Central memory CD4-positive, alpha-beta T cell (primary cell): Measurements from ENCODE around the gene JTB.

Experiments used
- DNase-seq: peaks from one replicate; pipeline ENCODE4 v3.0.0; 2022

Gene JTB

GRCh38 chr1:153953859-153954365, 23.6 kb downstream of the JTB start:
- no peak for DNase-seq

- no peak for DNase-seq
Observed at GRCh38 chr1:153951801-153952200, 25.7 kb downstream of the JTB start.

- no peak for DNase-seq
Observed at GRCh38 chr1:153951183-153951582, 26.3 kb downstream of the JTB start.

GRCh38 chr1:153946622-153947241, 30.7 kb downstream of the JTB start, which contains the start of gene DENND4B:
TSS of gene DENND4B (minus strand) at chr1:153946718. CDS start at chr1:153944374, 2,344 bp downstream.
- DNase-seq: peak; percentile 68

- peak; percentile 82 for DNase-seq
Observed at GRCh38 chr1:153945795-153946621, 31.5 kb downstream of the JTB start.

- DNase-seq: peak; percentile 87
Observed at GRCh38 chr1:153945131-153945794, 32.2 kb downstream of the JTB start.

GRCh38 chr1:153944827-153945117, 32.7 kb downstream of the JTB start:
- no peak for DNase-seq

- DNase-seq: no peak
Observed at GRCh38 chr1:153944005-153944826, 33.3 kb downstream of the JTB start.

GRCh38 chr1:153942766-153943549, 34.5 kb downstream of the JTB start:
- DNase-seq: no peak

GRCh38 chr1:153941826-153942725, 35.4 kb downstream of the JTB start:
- DNase-seq: no peak

GRCh38 chr1:153940756-153941155, 36.7 kb downstream of the JTB start:
- no peak for DNase-seq

GRCh38 chr1:153939476-153939875, 38.0 kb downstream of the JTB start:
- no peak for DNase-seq

GRCh38 chr1:153938996-153939395, 38.5 kb downstream of the JTB start:
- DNase-seq: no peak

- no peak for DNase-seq
Observed at GRCh38 chr1:153937331-153937730, 40.1 kb downstream of the JTB start.

GRCh38 chr1:153936011-153936802, 41.3 kb downstream of the JTB start:
- no peak for DNase-seq

- no peak for DNase-seq
Observed at GRCh38 chr1:153934746-153935145, 42.7 kb downstream of the JTB start.

- DNase-seq: no peak
Observed at GRCh38 chr1:153933955-153934354, 43.5 kb downstream of the JTB start.

GRCh38 chr1:153933430-153933829, 44.0 kb downstream of the JTB start:
- DNase-seq: no peak

GRCh38 chr1:153932156-153933131, 45.0 kb downstream of the JTB start:
- no peak for DNase-seq
